VCaP (cell line): ENCODE data around the gene CD300A.
A peak's percentile ranks its signal among the peaks of the same experiment; 100 is the strongest.

Experiments
- H3K27ac ChIP-seq: fragments of 450-650 bp; 2 replicates; pipeline ENCODE4 v1.5.1; 2017
- CTCF ChIP-seq: fragments of 450-650 bp; conservative IDR thresholded peaks from 2 replicates; pipeline ENCODE4 v1.5.1; 2017; ENCODE audit warnings: mild to moderate bottlenecking, moderate library complexity

Gene CD300A

GRCh38 chr17:74442291-74442669, 24.2 kb upstream of the CD300A start:
- peak overlapping the region; percentile 83 for H3K27ac ChIP-seq
- TF ChIP-seq CTCF: no peak

- peak overlapping the region; percentile 83 for H3K27ac ChIP-seq
- no peak for TF ChIP-seq CTCF
Measured at GRCh38 chr17:74442670-74443515, 23.5 kb upstream of the CD300A start.

GRCh38 chr17:74443516-74444296, 22.7 kb upstream of the CD300A start:
- H3K27ac ChIP-seq: peak overlapping the region; percentile 83
- no peak for TF ChIP-seq CTCF

GRCh38 chr17:74444406-74444805, 22.0 kb upstream of the CD300A start:
- no peak for TF ChIP-seq CTCF
- H3K27ac ChIP-seq: no peak overlapping the region

GRCh38 chr17:74445158-74445557, 21.3 kb upstream of the CD300A start:
- TF ChIP-seq CTCF: no peak
- H3K27ac ChIP-seq: no peak overlapping the region

GRCh38 chr17:74446551-74447500, 19.6 kb upstream of the CD300A start:
- TF ChIP-seq CTCF: no peak
- H3K27ac ChIP-seq: no peak overlapping the region
